Stimulated activated CD4-positive, alpha-beta T cell treated with anti-CD3 and anti-CD28 coated beads, Interleukin-12 subunit alpha, Interleukin-12 subunit beta, amount 100 ng/mL, for 48 hours (primary cell): ENCODE data around the gene CMSS1.

Experiments
- DNase-seq, 3 donors: peaks; one replicate each; pipeline ENCODE4 v3.0.0-alpha.2; 2020; ENCODE audit warnings: low read depth in 2 of 3, low spot score in 1 of 3

The CMSS1 gene

GRCh38 chr3:99984139-99984538 is 166.5 kb downstream of the CMSS1 start:
- no peak for DNase-seq

DNA sequence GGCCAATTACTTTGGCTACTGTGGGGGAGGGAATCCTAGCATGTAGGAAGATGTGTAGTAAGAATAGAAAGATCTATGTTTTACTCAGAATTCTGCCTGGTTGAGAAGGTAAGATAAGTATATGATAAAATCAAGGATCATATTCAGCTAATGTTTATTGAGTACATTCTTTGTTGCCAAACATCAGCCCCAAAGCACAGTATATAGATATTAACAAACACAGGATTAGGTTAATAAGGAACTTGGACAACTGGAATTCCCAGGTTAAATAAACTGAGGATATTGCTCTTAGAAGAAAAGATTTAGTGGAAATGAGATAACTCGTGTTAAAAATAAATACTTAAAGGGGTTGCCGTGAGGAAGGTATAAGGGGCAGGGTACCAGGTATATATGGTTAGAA is 167.0 kb downstream of the CMSS1 start:
- DNase-seq = no peak

GRCh38 chr3:99990179-99990578 is 172.5 kb downstream of the CMSS1 start:
- no peak for DNase-seq

DNA sequence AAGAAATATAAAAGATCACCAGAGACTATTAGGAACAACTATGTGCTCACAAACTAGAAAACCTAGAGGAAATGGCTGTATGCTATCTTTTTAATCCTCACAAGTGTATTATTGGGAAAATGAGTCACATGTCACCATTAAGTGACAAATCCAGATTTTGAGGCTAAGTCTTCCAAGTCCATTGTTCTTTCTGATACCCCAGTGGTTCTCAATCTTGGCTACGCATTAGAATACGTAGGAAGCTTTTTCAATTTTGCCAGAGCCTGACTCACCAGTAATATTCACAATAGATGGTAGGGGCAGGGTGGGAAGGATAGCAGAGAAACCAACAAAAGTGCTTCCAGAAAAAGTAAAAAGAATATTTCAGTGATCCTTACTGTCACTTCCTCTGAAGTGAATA is 179.6 kb downstream of the CMSS1 start:
- DNase-seq = no peak

DNA sequence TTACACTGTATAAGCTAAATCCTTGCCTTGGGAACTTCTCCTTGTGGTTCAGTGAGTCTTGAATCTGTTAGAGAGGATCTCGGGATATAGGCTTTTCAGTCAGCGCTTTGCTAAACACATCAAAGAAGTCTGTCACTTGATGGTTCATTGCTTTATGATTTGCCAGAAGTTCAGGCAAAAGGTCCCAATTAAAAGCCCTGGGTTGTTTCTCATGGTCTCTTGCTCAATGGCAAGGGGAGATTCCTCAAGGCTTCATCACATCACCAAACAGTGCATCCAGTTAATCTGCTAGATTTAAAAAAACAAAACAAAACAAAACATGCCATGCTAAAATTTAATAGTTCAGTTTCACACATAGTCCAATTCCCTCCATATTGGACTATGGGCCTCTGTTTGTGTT is 181.9 kb downstream of the CMSS1 start:
- no peak for DNase-seq

DNA sequence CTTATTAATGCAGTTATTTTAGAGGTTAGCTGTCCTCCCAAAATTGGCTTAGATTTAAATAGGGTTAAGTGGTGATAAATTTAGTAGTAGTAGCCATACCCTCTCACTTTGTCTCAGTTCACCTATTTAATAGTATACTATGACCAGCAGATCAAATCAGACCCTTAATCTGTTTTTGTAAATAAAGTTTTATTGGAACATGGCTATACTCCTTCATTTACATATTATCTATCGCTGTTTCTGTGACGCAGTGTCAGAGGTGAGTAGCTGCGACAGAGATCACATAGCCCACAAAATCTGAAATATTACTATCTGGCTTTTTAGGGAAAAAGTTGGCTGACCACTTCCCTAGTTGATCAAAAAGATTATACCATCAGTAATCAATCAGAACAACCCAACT is 183.4 kb downstream of the CMSS1 start:
- DNase-seq = no peak

DNA sequence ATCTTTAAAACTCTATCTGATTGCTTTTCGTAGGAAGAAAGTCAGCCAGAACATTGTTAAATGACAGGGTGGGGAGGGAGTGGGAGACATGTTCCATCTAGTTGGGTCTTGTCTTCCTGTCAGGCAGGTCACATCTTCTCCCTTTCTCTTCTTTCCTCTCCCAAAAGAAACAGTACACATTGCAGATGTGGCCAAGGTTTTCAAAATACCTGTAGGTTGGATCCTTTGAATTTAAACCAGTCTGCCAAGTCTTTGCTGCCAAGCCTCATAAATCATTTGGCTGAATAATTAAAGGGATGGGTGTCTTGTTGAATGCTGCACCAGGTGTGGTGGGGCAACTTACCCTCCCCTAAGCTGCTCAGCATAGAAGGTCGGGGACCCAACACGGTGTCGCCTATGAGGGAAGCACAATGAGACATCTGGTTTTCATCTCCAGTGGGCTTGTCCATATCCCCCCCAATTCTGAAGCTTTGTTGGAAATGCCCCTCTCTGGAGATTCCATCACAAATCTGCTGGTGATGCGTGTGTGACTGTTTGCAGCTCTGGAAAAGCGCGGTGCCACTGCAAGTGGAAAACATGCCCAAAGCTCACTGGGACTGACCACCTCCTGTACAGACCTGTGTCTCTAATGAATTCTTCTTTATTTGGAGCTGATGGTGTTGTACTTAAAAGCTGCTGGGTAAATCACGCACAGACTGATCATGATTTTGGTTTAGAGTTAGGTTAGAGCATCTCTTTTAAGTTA is 184.0 kb downstream of the CMSS1 start:
- DNase-seq = no peak

DNA sequence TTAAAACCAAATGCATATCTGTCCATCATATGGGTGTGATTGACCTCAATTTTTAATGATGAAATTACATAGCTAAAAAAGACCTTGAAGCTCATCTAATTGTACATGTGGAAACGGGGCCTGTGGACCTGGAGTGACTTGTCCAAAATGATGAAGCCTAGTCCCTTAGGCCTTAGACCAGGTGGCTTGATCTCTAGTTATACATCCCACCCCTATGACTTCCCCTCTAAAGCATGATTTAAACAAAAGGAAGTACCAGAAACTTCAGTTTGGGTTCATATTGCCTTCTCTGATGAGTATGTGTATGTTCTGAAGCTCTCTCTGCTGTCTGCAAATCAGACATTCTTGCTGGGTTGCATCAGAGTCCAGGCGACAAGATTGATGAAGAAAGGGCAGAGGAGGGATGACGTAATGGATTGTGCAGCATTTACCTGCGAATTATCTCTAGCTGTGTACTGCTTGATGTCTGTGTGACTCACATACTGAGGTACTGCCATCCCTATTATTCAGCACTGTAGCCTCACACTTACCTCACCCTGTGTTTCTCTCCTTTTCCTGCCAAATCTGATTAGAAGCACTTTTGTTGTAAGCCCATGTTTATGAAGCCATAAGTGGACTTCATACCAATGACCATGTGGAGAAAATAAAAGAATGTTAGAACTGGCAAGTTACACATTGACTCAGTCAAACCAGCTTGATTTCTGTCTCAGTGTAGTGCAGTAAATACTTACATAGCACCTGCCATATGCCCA is 185.1 kb downstream of the CMSS1 start:
- no peak for DNase-seq

DNA sequence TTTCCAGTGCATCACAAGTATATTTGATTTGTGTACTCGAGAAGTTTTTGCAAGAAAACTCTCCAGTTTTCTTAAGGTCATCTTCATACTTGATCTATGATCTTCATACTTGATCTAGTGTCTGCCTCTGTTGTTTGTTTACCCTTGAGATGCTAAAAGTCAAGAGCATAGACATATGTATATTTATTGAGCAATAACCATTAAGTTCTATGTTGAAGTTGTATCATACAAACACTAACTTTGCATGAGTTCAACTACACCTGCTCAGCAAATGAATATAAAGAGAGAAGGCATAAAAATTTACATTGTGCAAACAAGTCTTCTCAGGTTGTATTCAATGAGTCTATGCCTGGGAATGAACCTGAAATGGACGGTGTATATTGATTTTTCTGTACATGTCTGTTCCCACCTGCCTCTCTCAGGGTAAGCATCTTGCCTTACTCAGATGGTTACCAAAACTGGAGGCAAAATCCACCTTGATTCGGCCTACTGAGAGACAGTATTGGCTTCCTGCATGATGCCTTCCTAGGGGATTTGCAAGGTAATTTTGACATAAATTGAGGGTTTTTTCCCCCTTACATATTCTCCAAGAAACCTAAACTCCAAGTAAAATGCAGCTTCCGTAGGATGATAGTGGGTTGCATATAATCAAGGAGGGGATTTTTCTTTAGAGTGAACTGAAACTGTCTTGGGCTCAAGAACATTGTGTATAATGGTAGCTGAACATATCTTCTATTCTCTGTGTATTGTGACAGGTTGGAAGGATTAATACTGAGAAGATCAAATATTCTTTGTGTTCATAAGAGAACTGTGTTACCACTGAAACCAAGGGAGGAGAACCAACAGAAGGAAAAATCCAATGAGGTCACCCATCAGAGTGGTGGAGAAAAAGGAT is 186.2 kb downstream of the CMSS1 start:
- DNase-seq = no peak

DNA sequence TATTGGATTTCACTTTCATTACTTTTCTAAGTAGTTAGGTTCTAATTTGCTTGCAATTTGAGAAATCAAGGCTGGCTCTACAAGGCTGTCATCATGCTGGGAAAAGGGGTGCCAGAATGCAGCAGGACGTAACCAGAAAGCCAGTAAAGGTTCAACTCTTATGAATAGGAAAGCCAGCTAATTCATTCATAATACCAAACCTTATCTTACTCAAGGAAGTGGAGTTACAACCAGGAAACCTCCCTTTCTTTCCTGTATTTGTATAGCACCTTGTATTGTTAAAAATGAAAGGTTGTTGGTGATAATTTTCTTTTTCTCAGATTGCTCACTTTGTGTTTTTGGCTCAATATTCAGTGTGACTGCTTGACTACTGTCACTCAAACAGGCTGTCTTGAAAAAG is 187.3 kb downstream of the CMSS1 start:
- no peak for DNase-seq

GRCh38 chr3:100005665-100006393 is 188.2 kb downstream of the CMSS1 start:
- no peak for DNase-seq

- no peak for DNase-seq
Measured at GRCh38 chr3:100006570-100007271, 189.1 kb downstream of the CMSS1 start.

DNA sequence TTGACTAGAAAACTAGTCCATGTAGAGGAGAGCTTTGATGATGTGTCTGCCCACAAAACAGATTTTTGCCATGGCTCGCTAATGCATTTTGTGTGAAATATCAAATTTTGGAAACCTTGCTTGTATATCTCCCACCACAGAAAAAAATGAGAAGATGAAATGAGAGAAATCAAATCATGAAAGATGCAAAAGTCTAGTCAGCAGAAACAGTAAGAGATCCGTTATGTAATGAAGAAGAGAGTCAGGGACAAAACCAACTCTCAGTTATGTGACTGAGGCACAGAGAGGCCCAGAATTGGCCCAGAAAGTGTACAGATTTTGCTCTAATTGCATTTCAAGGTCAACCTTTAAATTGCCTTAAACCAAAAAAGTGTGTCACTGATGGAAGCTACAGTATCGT is 189.7 kb downstream of the CMSS1 start:
- DNase-seq = no peak

DNA sequence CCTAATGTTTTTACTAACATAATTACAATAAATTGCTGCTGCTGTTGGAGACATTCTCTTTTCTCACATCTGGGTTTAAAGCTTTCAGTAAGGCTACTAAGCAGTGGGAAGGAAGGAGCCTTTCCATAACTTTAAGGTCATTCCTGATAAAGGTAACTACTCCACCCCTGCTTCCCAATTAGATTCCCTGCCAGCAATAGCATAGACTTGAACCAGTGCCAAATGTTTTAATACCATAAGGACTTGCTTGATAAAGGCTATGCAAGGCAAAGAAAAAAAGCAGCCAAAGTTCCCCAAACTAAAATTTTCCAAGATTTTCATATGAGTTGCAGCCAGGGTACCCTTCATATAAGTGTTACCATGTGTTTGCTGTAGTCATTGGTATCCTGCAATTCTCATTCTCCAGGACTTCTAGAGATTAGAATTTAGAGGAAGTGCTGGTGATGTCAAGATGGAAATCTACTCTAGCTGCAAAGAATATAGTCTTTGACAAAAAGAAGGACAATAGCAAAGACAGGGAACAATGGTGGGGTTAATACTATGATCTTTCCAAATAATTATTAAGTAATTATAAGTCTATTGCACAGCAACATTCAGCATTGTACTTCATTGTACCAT is 190.5 kb downstream of the CMSS1 start:
- DNase-seq = no peak

DNA sequence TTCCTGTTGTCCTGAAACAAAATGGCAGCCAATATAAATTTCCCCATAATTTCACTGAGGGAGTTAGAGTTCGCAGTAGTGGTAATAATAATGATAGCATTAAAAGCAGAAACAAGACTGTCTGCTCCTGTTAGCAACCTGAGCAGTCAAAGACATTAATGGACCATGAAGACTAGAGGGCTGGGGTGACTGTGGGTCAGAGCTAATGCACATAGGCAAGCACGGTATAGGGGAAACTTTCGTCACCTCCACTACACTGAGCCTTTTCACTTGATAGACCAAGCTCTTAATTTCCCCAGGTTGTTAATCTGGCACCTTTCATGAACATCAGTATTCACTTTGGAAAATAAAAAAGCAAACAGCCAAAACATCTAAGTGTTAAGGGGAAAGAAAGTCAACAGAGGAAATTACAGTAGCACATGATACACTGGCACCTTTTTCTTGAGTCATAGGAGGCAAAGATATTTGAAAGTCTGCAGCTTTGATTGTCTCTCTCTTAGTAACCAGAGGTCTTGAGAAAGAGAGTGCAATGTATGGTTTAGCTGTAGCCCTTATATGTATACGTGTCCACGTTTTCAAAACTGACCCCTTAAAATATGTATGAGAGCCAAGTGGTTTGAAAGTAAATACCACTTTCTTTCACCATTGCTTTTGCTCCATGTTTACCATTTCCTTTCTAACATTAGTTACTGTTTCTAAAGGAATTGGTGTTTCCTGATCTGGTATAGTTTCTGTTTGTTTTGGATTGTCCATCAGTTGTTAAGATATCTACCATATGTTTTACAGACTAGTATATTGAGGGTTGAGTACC is 191.8 kb downstream of the CMSS1 start:
- DNase-seq = no peak

DNA sequence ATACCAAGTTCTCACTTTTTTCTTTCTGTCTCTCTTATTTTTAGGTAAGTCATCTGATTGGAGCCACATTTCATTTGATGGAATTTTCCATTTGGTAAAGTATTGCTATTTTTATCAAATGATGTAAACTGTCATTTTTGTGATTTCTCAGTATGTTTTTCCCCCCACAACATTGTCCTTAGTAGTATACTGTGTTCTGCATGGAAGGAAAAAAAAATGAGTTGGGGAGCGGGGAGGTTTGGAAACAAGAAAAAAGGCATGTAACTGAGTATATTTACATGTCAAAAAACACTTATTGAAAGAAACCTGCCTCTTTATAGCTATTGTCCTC is 192.4 kb downstream of the CMSS1 start:
- DNase-seq = no peak

- no peak for DNase-seq
Measured at GRCh38 chr3:100018806-100019205, 201.1 kb downstream of the CMSS1 start.

DNA sequence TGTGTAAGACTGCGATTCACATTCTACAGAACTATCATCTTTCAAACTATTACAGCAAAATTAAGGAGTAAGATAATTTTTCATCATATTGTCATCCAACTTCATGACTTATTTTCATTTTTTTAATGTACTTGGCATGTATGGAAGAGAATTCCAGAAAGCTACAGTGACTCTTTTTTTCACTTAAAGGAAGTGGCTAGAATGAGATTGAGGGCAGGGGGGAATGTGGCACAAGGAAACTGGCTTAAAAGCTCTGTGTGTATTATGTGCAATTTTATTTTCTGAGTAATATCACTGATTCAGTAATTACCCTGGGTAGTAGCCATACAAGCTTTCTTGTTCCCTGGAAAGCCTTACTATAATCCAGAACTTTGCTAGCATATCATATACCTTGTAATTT is 202.1 kb downstream of the CMSS1 start:
- no peak for DNase-seq

GRCh38 chr3:100020876-100021644 is 203.4 kb downstream of the CMSS1 start:
- DNase-seq = no peak
